DND-41 (cell line): ENCODE measurements around the gene SORBS1.

Experiments
- ATAC-seq: fragments of 200-7000 bp; cut with Tn5 transposase; 3 replicates; pipeline ENCODE4 v1.9.1; 2021; ENCODE audit warnings: low read depth; ENCODE audit not compliant: insufficient read depth
- DNase-seq: peaks from one replicate; pipeline ENCODE4 v3.0.0-alpha.2; 2020
- H2AFZ ChIP-seq: 2 replicates; pipeline ENCODE4 v1.6.0; 2012; ENCODE audit warnings: low read depth, low read length
- H3K27ac ChIP-seq: 2 replicates; pipeline ENCODE4 v1.5.1; 2012; ENCODE audit warnings: low read length, inconsistent platforms
- H3K27me3 ChIP-seq: fragments of 200-600 bp; sonication (generic); 2 replicates; pipeline ENCODE4 v1.6.0; 2012; ENCODE audit warnings: low read length, mild to moderate bottlenecking, inconsistent platforms; ENCODE audit not compliant: insufficient read depth, poor library complexity
- H3K36me3 ChIP-seq: 2 replicates; pipeline ENCODE4 v1.5.1; 2012; ENCODE audit warnings: low read length, inconsistent platforms; ENCODE audit not compliant: insufficient read depth
- H3K4me1 ChIP-seq: 2 replicates; pipeline ENCODE4 v1.5.1; 2012; ENCODE audit warnings: mild to moderate bottlenecking, low read length; ENCODE audit not compliant: insufficient read depth
- H3K4me2 ChIP-seq: 2 replicates; pipeline ENCODE4 v1.6.0; 2012; ENCODE audit warnings: mild to moderate bottlenecking, moderate library complexity, low read length, inconsistent platforms; ENCODE audit not compliant: insufficient read depth
- H3K4me3 ChIP-seq, 2 experiments: fragments of 200-600 bp in 1 of 2; shearing (Covaris generic) in 1 of 2; 2 replicates each; pipeline ENCODE4 v1.5.1; 2012 to 2016; ENCODE audit warnings: inconsistent platforms in 2 of 2, low read length in 2 of 2, mild to moderate bottlenecking in 2 of 2, low read depth in 1 of 2, moderate library complexity in 1 of 2
- H3K79me2 ChIP-seq: 2 replicates; pipeline ENCODE4 v1.6.0; 2012; ENCODE audit warnings: low read length, inconsistent platforms; ENCODE audit not compliant: insufficient read depth
- H3K9ac ChIP-seq: 2 replicates; pipeline ENCODE4 v1.6.0; 2012; ENCODE audit warnings: low read depth, mild to moderate bottlenecking, inconsistent platforms, low read length, moderate library complexity
- H3K9me3 ChIP-seq: 2 replicates; pipeline ENCODE4 v1.5.1; 2012; ENCODE audit warnings: low read length, moderate library complexity, mild to moderate bottlenecking, inconsistent platforms; ENCODE audit not compliant: insufficient read depth, severe bottlenecking
- H4K20me1 ChIP-seq: 2 replicates; pipeline ENCODE4 v1.6.0; 2012; ENCODE audit warnings: low read length; ENCODE audit not compliant: insufficient read depth
- EZH2 ChIP-seq: IDR thresholded peaks from 3 replicates; pipeline ENCODE4 v1.6.1; 2012; ENCODE audit warnings: borderline replicate concordance, low read depth, mild to moderate bottlenecking, moderate library complexity, low read length, inconsistent platforms; ENCODE audit not compliant: severe bottlenecking
- TF ChIP-seq, protein P1 (sequence below): IDR thresholded peaks from 2 replicates; pipeline ENCODE4 v1.5.1; 2012; ENCODE audit warnings: borderline replicate concordance, low read length, moderate library complexity, mild to moderate bottlenecking; ENCODE audit not compliant: poor library complexity, severe bottlenecking; ENCODE audit errors: extremely low read depth

The SORBS1 gene

DNA sequence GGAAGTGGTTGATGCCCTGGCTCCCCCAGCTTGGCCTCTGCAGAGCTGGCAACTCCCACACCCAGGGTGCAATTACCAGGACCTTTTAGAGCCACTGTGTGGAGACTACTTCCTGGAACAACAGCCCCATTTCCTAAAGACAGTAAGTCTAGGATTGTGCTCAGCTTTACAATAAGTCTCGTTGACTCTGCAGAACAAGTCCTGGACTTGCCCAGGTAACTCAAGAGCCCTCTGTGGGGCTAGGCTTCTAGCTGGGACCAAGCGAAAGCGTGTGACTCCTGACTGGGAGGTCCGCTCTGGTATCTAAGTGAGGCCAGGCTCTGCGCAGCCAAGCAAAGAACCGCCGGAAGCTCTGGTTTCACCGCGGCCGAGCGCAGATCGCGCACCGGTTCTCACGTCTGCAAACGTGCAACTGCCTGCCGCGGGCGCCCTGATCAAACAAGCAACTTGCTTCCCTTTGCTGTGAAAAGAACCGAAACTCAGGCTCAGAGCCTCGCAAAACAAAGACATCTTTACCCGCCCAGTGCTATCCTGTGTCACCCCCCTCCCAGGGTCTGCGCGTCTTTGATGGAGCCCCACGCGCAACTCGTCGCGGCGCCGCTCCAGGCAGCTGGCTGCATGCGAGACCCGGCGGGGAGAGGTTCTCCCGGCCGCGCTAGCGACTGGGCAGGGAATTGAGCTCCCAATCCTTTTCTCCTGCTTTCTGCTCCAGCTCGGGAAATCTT, 266.0 kb downstream of the SORBS1 start:
- no peak overlapping the region for H3K27ac ChIP-seq
- H3K27me3 ChIP-seq, result peaks cover 3% of the 10 kb centered on the region
- no peak overlapping the region for H3K4me3 ChIP-seq
- no peak overlapping the region for H3K9ac ChIP-seq
- no peaks in the 10 kb centered on the region for H3K4me1 ChIP-seq
- H3K9me3 ChIP-seq, result no peaks in the 10 kb centered on the region
- H4K20me1 ChIP-seq, result no peaks in the 10 kb centered on the region
- no peak overlapping the region for H3K4me2 ChIP-seq
- H3K36me3 ChIP-seq, result no peaks in the 10 kb centered on the region
- no peak overlapping the region for H2AFZ ChIP-seq
- DNase-seq, result no peak
- no peak for TF ChIP-seq EZH2
- TF ChIP-seq, protein P1, sequence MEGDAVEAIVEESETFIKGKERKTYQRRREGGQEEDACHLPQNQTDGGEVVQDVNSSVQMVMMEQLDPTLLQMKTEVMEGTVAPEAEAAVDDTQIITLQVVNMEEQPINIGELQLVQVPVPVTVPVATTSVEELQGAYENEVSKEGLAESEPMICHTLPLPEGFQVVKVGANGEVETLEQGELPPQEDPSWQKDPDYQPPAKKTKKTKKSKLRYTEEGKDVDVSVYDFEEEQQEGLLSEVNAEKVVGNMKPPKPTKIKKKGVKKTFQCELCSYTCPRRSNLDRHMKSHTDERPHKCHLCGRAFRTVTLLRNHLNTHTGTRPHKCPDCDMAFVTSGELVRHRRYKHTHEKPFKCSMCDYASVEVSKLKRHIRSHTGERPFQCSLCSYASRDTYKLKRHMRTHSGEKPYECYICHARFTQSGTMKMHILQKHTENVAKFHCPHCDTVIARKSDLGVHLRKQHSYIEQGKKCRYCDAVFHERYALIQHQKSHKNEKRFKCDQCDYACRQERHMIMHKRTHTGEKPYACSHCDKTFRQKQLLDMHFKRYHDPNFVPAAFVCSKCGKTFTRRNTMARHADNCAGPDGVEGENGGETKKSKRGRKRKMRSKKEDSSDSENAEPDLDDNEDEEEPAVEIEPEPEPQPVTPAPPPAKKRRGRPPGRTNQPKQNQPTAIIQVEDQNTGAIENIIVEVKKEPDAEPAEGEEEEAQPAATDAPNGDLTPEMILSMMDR, result no peak
- ATAC-seq, result no peak
- no peaks in the 10 kb centered on the region for H3K79me2 ChIP-seq

- Histone ChIP-seq H3K4me1 (no peaks in the 10 kb centered on the region), H3K4me2 (no peak overlapping the region), H3K36me3 (no peaks in the 10 kb centered on the region), H3K9ac (no peak overlapping the region), H4K20me1 (no peaks in the 10 kb centered on the region), H3K27me3 (peaks cover 3% of the 10 kb centered on the region), H3K79me2 (no peaks in the 10 kb centered on the region), H3K27ac (no peak overlapping the region), H3K9me3 (no peaks in the 10 kb centered on the region), H3K4me3 (no peak overlapping the region), H2AFZ (no peak overlapping the region)
- no peak for DNase-seq
- TF ChIP-seq, protein P1, result no peak
- no peak for TF ChIP-seq EZH2
- ATAC-seq, result no peak
These were observed 267.5 kb downstream of the SORBS1 start for GRCh38 chr10:95293631-95294030.

- Histone ChIP-seq H4K20me1 (no peaks in the 10 kb centered on the region), H3K4me2 (no peak overlapping the region), H3K79me2 (no peaks in the 10 kb centered on the region), H3K36me3 (no peaks in the 10 kb centered on the region), H3K27ac (no peak overlapping the region), H2AFZ (no peak overlapping the region), H3K4me3 (no peak overlapping the region), H3K27me3 (peaks cover 10% of the 10 kb centered on the region), H3K9me3 (no peaks in the 10 kb centered on the region), H3K9ac (no peak overlapping the region), H3K4me1 (no peaks in the 10 kb centered on the region)
- TF ChIP-seq, protein P1, result no peak
- no peak for TF ChIP-seq EZH2
- ATAC-seq (no peak), DNase-seq (no peak)
These were observed 269.7 kb downstream of the SORBS1 start for GRCh38 chr10:95291365-95292039.
